SHP77 (cell line): ENCODE results near the gene CLINT1.
"Not testable (repeated sequence)": the region's sequence is repeated elsewhere in the genome, so short reads cannot be mapped to it uniquely, and the experiment has no call there.

Source experiments
- DNase-seq, 2 experiments: peaks; one replicate each; lab custom pipeline; 2025; lab: John Stamatoyannopoulos, UW

Gene CLINT1

GRCh38 chr5:157862183-157862851, 3.4 kb upstream of the CLINT1 start:
- DNase-seq = no peak

GRCh38 chr5:157860898-157861890, 2.2 kb upstream of the CLINT1 start:
- DNase-seq = no peak

- DNase-seq = no peak
These were observed 256 bp upstream of the CLINT1 start for GRCh38 chr5:157859227-157859575.

GRCh38 chr5:157857816-157858526, 974 bp downstream of the CLINT1 start:
- DNase-seq = no peak

GRCh38 chr5:157855404-157855994, 3.4 kb downstream of the CLINT1 start:
- DNase-seq = peak; percentile 47 to 63

GRCh38 chr5:157853365-157853764, 5.6 kb downstream of the CLINT1 start:
- DNase-seq = not testable (repeated sequence)

- no peak for DNase-seq
These were observed 12.9 kb downstream of the CLINT1 start for GRCh38 chr5:157845914-157846598.

GRCh38 chr5:157842787-157843186, 16.2 kb downstream of the CLINT1 start:
- no peak for DNase-seq

GRCh38 chr5:157842185-157842584, 16.8 kb downstream of the CLINT1 start:
- no peak for DNase-seq

GRCh38 chr5:157839157-157839795, 19.7 kb downstream of the CLINT1 start:
- DNase-seq = no peak

- no peak for DNase-seq
These were observed 22.7 kb downstream of the CLINT1 start for GRCh38 chr5:157836121-157836753.

GRCh38 chr5:157835041-157835440, 23.9 kb downstream of the CLINT1 start:
- DNase-seq = no peak

- no peak for DNase-seq
These were observed 29.9 kb downstream of the CLINT1 start for GRCh38 chr5:157828944-157829639.

- no peak for DNase-seq
These were observed 30.6 kb downstream of the CLINT1 start for GRCh38 chr5:157828105-157828943.

- no peak for DNase-seq
These were observed 31.5 kb downstream of the CLINT1 start for GRCh38 chr5:157827423-157827822.

- no peak for DNase-seq
These were observed 35.3 kb downstream of the CLINT1 start for GRCh38 chr5:157823655-157824054.

GRCh38 chr5:157821822-157822622, 36.9 kb downstream of the CLINT1 start:
- DNase-seq = no peak

GRCh38 chr5:157821405-157821804, 37.5 kb downstream of the CLINT1 start:
- DNase-seq = no peak
